A549 treated with AZD9567 at 1 μM for 4 hours (cell line): ENCODE measurements around the gene MRPS10. TPM values are rescaled to one million over a fixed set of nuclear protein-coding genes. Genes with fewer than 3 reads are reported as not detected.

Experiments used
- total RNA-seq: library from RNA; stranded (reverse); fragments of 200-300 nt; extraction: Qiagen RNA extraction; gene quantifications from 5 replicates; pipeline ENCODE4 v1.2.3, GENCODE V29; 2022; ENCODE audit not compliant: insufficient read depth

The MRPS10 gene
- total RNA-seq = 31.4 to 35.4 TPM (median 32.7 TPM) in 5 replicates

GRCh38 chr6:42217519-42218367 lies at the start of gene MRPS10:
Gene MRPS10, minus strand, starts transcription at chr6:42217861. Its CDS starts 12 bp downstream, at chr6:42217849.

GRCh38 chr6:42173101-42173500 lies 44.6 kb downstream of the MRPS10 start, which contains the start of gene GUCA1A:
Gene GUCA1A, plus strand, starts transcription at chr6:42173364. Its CDS starts 250 bp downstream, at chr6:42173614.

Other genes with a start within 250 kb of the MRPS10 start
- gene TAF8, start 167.3 kb downstream of the MRPS10 start, total RNA-seq = 11.8 to 13.8 TPM (median 13.0 TPM) in 5 replicates
- 1.3 to 2.1 TPM (median 1.6 TPM) in 5 replicates for gene C6orf132, start 75.2 kb downstream of the MRPS10 start, total RNA-seq
- gene GUCA1A, start 44.5 kb downstream of the MRPS10 start, total RNA-seq = not detected in 5 replicates
- 0.50 to 0.73 TPM (median 0.61 TPM) in 4 of 5 replicates, not detected in the other for gene GUCA1B, start 22.9 kb downstream of the MRPS10 start, total RNA-seq
- gene TRERF1, start 234.1 kb upstream of the MRPS10 start, total RNA-seq = 4.2 to 7.1 TPM (median 6.2 TPM) in 5 replicates